GM19023 (cell line): ENCODE results near the gene ORM2.

ENCODE experiments used
- ATAC-seq: cut with Tn5 transposase; IDR thresholded peaks from one replicate; pipeline ENCODE4 v1.9.1; 2021; ENCODE audit warnings: mild to moderate bottlenecking, moderate library complexity; ENCODE audit not compliant: unreplicated experiment

The ORM2 gene

DNA sequence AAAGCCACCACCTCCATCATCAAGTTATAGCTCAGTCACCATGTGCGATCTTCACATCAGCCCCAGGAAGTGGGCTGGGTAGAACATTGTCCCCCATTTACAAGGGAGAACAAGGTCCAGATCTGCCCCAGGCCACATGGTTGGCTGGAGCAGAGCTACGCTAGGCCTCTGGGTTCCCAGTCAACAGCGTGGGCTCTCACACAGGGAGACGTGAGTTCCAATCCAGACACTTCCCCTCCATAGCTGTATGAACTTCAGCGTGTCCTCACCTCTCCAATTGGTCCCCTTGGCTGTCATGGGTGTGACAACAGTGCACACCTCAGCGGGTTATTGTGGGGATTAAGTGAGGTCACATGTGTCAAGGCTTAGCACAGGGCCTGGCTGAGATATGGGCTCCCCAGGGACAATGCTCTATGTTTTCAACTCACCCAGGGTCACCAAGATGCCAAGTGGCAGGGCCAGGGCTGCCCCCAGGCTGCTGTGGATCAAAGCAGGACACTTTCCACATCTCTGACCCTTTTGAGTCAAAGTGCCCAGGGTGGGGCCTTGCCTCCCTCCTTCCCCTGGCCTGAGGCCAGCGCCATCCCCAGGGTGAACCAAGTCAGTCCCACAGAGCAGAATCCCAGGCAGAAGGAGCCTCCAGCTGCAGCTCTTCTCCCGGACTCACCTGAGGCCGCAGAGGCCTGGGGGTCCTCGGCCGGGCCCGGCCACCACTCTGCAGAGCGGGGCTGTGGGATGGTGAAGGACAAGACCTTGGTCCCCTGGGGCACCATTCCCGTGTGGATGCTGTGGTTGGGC, 38.3 kb downstream of the ORM2 start:
- ATAC-seq: no peak

DNA sequence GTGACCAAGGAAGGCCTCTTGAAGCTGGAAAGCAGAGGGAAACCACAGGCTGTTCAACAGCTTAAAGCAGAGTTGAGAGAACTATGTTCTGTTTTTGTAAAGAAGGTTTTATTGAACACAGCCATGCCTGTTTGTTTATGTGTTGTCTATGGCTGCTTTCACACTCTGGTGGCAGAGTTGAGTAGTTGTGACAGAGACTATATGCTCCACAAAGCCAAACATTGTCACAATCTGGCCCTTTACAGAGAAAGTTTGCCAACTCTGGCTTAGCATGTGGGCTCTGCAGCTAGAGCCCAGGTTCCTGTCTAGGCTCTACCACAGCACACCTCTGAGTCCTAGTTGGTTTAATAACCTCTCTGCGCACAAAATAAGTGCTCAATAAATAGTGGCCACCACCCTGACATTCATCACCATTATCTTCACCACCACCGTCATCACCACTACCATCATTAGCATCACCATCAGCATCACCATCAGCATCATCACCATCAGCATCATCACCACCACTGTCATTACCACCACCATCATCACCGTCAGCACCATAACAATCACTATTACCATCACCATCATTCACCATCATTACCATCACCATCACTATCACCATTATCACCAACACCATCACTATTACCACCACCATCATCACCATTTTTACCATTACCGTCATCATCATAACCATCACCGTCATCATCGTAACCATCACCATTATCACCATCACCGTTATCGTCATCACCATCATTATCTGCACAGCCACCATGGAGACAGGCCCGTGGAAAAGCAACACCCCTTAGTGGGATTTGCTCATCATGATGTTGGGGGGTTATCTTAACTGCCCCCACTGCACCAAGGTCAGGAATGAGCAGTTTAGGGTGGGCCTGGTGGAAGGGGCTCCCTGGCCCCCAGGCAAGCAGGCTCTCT, 39.8 kb downstream of the ORM2 start:
- ATAC-seq: no peak

DNA sequence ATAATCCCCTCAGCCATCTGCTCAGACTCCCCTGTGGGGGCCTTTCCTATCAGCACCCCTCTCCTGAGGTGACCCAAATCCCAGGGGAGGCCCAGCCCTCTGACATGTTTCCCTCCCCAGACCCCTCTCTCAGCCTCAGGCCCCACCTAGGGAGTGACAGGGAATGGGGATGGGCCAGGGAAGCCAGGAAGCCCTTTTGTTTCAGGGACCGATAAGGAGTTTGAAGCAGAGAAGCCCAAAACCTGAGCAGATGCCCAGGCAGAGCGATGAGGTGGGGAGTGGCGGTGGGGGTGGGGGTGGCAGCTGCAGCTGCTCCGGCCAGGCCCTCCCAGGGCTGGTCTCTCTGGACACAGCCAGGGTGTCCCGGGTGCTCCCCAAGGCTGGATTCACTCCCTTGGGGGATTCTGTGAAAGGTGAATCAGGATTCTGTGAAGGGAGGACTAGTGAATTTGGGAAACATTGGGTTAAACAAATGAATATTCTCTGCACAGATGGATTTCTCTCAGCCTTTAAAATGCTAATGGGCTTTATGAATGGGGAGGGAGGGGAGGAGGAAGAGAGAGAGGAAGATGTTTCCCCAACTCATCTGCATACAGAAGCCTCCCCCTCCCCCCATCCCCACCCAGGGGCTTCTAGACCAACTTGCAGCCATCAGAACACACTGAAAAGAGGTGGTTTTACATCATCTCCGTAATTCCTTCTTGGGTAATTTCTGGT, 40.7 kb downstream of the ORM2 start:
- ATAC-seq: no peak

DNA sequence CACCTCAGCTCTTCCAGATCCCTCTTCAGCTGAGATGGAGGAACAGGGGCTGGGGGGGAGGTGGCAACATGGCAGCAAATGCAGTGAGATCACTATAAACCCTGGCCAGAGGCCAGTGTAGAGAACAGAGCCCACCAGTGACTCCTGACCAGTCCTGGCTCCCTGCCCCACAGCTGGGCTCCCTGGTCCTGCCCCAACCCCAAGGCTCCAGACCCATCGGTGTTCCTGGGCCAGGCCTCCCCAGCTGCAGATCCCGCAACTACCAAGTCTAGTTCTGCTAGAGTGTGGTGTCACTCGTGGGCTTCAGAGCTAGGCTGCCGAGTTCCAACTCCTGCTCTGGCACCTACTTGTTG, 41.3 kb downstream of the ORM2 start:
- ATAC-seq: no peak

DNA sequence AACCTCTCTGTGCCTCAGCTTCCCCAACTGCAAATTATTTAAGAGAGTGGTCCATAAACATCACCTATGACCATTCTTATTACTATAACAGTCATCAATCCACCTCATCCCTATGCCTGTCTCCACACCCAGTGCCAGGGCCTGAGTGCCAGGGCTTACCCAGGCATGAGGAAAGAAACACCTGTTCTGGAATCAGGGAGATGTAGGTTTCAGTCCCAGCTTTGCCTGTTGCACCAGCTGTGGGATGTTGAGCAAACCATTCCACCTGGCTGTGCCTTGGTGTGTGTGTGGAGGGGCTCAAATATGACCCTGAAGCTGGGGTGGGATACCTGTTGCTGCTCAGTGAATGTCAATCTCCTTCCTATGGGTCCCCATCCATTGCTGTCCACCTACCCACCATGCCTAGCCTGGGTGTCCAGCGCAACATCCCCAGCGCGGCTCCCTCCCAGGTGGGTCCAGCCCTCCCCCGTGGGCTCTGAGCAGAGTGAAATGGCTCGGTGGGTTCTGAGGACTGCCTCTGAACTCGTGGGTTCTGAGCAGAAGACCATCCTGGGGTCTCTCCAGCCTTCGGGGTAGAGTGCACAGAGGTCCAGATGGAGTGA, 41.8 kb downstream of the ORM2 start:
- no peak for ATAC-seq

DNA sequence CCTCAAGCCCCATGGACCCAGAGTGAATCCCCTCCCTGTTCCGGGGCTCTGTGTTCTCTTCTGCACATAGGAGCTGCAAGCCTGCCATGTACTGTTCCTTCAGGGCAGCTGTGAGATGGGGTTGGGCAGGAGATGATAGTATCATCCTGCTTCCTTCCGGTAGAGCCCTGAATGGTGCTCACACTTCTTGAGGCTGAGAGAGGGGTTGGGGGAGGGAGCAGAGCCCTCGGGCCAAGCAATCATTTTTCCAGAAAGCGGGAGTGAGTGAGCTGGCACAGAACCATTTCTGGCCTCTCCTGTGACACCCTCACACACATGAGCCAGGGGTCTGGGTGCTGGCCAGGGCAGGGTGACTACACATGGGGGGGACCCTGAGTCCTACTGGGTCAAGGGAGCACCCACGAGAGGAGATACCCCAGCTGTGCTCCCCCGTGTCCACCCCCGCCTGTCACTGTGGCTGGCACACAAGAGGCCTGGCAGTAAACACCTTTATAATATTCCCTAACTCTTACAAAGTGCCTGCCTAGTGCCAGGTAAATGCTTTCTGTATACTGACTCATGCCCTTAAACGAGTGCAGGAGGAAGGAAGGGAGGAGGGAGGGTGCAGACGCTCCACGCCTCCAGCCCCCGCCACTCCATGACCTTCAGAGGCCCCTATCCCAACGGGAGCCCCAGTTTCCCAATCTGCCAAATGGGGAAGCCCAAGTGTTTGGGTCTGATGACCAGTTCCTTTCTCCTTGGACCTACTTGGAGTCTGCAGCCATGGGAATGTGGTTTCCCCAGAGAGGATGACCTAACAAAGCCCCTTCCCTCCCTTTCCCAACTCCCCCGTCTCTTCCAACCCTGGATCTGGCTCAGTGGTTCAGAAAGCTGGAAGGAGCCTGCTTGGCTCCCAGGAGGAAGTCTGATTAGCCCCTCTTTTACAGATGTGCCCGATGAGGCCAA, 42.6 kb downstream of the ORM2 start:
- ATAC-seq: no peak

DNA sequence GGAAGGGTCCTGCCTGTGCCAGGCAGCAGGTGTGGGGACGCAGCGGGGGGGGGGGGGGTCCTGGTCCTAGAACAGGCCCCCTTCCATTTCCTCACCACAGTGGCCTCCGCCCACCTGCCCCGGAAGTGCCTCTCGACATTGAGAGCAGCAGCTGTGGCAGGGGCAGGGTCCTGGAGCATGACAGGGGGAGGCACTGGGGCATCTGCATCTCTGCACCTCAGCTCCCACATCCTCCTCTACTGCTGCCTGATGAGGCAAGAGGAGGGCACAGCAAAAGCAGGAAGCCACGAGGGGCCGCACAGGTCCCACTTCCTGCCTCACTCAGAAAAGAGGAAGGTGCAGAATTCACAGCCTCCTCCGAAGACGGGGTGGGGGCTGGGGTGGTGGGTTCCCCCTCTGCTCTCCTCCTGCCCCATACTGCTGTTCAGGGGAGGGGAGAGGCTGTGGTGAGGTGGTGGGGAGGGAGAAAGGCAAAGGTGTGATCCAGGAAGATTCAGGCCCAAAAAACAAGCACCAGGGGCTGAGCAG, 43.3 kb downstream of the ORM2 start:
- ATAC-seq: peak; percentile 84

DNA sequence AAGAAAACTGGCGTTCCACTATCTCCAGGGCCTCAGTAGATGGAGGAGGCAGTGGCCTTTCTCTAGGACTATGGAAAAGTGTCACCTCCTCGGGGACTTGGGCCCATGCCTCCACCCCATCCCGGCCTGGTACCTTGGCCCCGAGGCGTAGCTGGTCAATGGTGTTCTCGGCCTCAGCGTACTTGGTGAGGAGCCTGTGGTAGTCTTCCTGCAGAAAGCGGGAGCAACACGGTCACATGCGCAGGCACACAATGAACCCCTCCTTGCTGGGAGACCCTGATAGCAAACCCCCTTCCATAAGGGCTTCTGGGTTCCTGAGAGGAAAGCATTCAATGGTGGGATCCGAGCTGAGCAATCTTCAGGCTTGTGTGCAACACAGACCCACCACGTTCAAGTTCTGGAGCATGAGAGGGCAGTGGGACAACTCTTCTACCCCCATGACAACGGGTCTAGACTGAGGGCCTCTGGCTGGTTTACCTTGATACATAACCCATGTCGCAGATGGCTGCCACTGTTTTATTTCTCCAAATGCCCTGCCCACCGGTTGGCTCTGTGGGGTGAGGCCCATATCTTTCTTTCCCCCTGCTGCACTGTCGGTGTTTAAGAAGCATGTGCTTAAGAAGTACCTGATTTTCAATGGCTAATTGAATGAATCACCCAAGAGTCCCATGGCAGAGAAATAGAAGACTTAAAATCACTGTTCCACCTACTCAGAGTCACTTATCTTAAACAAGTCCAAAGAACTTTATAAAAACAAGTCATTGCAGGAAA, 44.5 kb downstream of the ORM2 start:
- no peak for ATAC-seq

DNA sequence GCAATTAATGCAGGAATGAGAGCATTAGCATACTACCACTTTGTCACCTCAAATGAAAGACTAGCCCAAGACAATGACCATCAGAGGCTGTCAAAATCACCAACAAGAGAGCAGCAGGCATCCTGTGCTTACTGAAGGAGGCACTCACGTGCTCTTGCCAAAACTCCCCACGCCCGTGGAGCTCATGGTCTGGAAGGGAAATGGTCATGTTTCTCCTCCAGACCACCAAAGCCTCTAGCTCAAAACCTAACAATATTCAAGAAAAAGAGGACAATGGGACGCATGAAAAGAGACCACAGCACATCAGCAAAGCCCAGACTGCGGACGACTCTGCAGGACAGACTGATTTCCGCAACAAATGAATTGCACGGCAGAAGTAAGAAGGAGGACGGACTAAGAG, 45.3 kb downstream of the ORM2 start:
- no peak for ATAC-seq

DNA sequence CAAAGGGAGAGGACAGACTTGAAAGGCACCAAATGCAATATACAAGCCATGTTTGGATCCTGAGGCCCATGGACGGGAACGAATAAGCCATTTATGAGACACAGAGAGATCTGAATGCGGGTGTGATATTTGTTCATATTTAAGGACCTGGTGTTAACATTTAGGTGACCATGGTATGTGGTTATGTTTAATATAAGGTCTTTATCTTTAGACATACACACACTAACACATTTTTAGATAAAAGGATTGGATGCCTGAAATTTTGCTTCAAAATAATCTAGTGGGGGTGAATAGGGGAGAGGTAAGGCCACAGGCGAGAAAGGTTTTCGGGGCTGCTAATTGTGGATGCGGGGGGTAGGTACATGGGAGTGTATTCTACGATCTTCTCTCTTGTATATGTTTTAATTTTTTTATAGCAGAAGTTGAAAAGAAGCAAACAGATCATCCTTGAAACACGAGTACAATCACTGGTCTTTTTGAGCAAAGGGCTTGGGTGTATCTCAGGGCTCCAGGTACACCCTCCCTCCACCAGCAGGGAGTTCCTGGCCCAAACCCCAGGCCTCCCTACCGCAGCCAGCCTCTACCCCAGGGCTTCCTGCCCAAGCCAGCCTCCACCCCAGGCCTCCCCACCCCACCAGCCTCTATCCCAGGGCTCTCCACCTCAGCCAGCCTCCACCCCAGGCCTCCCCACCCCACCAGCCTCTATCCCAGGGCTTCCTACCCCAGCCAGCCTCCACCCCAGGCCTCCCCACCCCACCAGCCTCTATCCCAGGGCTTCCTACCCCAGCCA, 45.9 kb downstream of the ORM2 start:
- no peak for ATAC-seq

DNA sequence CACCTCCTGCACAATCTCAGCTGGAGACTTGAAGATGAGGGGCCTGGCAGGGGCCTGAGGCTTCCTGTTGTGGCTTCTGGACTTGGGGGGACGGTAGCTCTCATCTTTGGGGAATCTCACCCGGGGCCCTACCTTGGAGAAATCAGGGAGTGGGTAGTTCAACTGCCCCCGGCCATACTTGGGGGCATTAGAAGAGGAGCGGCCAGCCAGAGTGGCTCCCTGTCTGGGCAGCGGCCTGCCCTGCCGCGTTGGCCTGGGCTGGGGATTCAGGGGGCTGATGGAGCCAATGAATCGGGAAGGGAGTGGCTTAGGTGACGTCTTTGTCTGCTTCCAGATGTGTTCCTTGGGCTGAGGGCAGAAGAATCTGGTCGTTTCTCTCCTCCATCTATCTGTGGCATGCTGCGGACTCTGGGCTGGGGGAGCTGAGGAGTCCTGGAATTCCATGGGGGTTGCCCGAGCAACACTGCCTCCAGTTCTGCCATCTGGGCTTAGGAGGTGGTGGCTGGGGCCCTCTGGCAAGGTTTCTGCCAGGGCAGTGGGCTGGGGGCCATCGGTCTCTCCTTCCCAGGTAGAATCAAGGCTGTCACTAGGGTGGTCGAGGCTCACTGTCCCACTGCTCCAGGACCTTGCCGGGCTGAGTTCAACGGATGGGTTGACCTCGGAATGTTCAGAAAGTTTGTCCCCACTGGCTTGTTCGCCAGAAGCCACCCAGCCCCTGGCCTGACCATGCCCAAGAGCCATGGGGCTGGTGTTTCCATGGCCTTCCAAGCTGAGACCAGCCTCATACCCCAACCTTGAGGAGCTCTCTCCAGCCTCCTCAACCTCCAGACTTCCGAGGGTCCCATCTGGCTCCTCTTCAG, 47.1 kb downstream of the ORM2 start:
- no peak for ATAC-seq

DNA sequence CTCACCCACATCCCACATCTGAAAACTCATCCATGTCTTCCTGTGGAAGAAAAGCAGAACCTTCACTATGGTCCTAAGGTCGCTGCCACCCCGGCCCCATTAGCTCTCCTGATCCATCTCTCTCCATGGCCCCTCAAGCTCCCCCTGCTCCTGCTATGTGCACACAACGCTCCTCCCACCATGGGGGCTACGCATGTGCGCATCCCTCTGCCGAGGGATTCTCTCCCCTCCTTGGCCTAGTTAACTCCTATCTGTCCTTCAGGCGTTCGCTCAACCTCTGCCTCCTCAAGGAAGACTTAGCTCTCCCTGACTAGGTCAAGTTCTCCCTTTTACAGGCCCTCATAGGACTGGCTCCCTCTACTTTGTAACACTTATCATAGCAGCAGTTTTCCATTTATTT, 48.3 kb downstream of the ORM2 start:
- ATAC-seq: no peak

DNA sequence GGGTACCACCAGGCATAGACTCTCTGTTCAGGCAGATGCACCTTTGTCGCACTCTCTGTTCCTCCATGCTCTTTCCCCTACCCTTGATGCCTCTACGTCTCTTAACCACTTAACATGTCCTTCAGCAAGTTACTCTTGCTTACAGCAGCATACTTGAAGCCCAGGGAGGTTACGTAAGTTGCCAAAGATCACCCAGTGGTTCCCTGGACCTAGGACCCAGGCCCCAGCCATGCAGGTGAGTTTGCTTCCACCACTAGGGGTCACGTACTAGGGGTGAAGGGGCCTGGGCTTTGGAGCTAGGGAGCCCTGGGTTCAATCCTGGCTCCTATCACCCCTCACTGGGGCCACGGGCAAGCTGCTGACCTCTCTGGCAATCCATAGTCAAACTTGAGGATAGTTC, 49.2 kb downstream of the ORM2 start:
- no peak for ATAC-seq
